Measurements from ENCODE around the gene OGFOD3. TPM values are rescaled to one million over a fixed set of nuclear protein-coding genes. Genes with fewer than 3 reads are reported as not detected.
"Not testable (repeated sequence)": the region's sequence is repeated elsewhere in the genome, so short reads cannot be mapped to it uniquely, and the experiment has no call there.

The OGFOD3 gene
- total and polyA plus RNA-seq, 2 donors (not counting 3 experiments of a cell fraction or from before 2014, with no cell fraction given), result 31.7 to 34.8 TPM

- Histone ChIP-seq H3K27ac (ENCODE audit: insufficient read depth, low read depth, low read length) (no peak overlapping the region), H3K36me3 (ENCODE audit: control insufficient read depth in 2 of 2, extremely low read depth in 1 of 2, insufficient read depth in 2 of 2, low read length in 2 of 2) (peaks cover 0 to 38% of the 10 kb centered on the region in 2 experiments), H3K27me3 (ENCODE audit: control insufficient read depth in 2 of 2, insufficient read depth in 2 of 2, low read length in 2 of 2) (no peaks in the 10 kb centered on the region), H2AFZ (ENCODE audit: low read depth, low read length) (no peak overlapping the region), H3K9me1 (replicated peaks; ENCODE audit: control insufficient read depth, extremely low read depth, insufficient read depth, low read length) (no peaks in the 10 kb centered on the region), H3K9me3 (replicated peaks; ENCODE audit: control insufficient read depth, insufficient read depth, low read length) (no peaks in the 10 kb centered on the region), H3K4me2 (ENCODE audit: insufficient read depth, low read length) (no peak overlapping the region), H3K9ac (replicated peaks; ENCODE audit: extremely low read depth, insufficient read depth, low read length) (no peak overlapping the region), H3K79me2 (ENCODE audit: control insufficient read depth, insufficient read depth, low read length) (no peaks in the 10 kb centered on the region), H4K20me1 (replicated peaks; ENCODE audit: control insufficient read depth, extremely low read depth, insufficient read depth, low read length) (no peaks in the 10 kb centered on the region), H3K4me3 (replicated peaks in 1 of 3; ENCODE audit: insufficient read depth in 1 of 3, low read depth in 1 of 3, low read length in 3 of 3) (no peak overlapping the region), H3K4me1 (ENCODE audit: control insufficient read depth, extremely low read depth, insufficient read depth, low read length) (peaks cover 11% of the 10 kb centered on the region)
- no peak for DNase-seq (ENCODE audit: low read depth, low spot score)
- no TSS peak for BruUV-seq (replicated peaks)
- TF ChIP-seq POLR2AphosphoS5 (IDR thresholded peaks at IDR 0.05; ENCODE audit: insufficient read depth, low read depth, low read length) (peak; percentile 21), CTCF (IDR thresholded peaks at IDR 0.05; ENCODE audit: extremely low read depth in 1 of 2, insufficient read depth in 1 of 2, low read depth in 1 of 2, low read length in 2 of 2) (no peak)
- CTCF ChIA-PET, result no interaction called here
- POLR2A ChIA-PET, result no interaction called here
- intact Hi-C loops (cut with micrococcal nuclease), result no loop called here
- dilution Hi-C loops (cut with MboI; ENCODE audit: extremely low pct_ligation_motif_present, low sequenced_read_pairs), result no loop called here
- no peak for FAIRE-seq
Observed at GRCh38 chr17:82461827-82462524, 43.6 kb upstream of the OGFOD3 start.

GRCh38 chr17:82459936-82460335 lies 41.5 kb upstream of the OGFOD3 start:
- H3K79me2 ChIP-seq (ENCODE audit: control insufficient read depth, insufficient read depth, low read length); FAIRE-seq; BruUV-seq (replicated peaks); H3K9me1 ChIP-seq (replicated peaks; ENCODE audit: control insufficient read depth, extremely low read depth, insufficient read depth, low read length); H3K27ac ChIP-seq (ENCODE audit: insufficient read depth, low read depth, low read length); H3K9ac ChIP-seq (replicated peaks; ENCODE audit: extremely low read depth, insufficient read depth, low read length); H3K9me3 ChIP-seq (replicated peaks; ENCODE audit: control insufficient read depth, insufficient read depth, low read length); H3K27me3 ChIP-seq (ENCODE audit: control insufficient read depth in 2 of 2, insufficient read depth in 2 of 2, low read length in 2 of 2); H4K20me1 ChIP-seq (replicated peaks; ENCODE audit: control insufficient read depth, extremely low read depth, insufficient read depth, low read length); CTCF ChIA-PET; H3K4me2 ChIP-seq (ENCODE audit: insufficient read depth, low read length); POLR2A ChIA-PET; dilution Hi-C loops (cut with MboI; ENCODE audit: extremely low pct_ligation_motif_present, low sequenced_read_pairs); H3K4me3 ChIP-seq (replicated peaks in 1 of 3; ENCODE audit: insufficient read depth in 1 of 3, low read depth in 1 of 3, low read length in 3 of 3); H2AFZ ChIP-seq (ENCODE audit: low read depth, low read length); DNase-seq (ENCODE audit: low read depth, low spot score): not testable (repeated sequence)
- peaks cover 11% of the 10 kb centered on the region for H3K4me1 ChIP-seq (ENCODE audit: control insufficient read depth, extremely low read depth, insufficient read depth, low read length)
- intact Hi-C loops (cut with micrococcal nuclease), result loop anchor here (2.0 to 10.0 kb wide), 3 partner anchors 59 to 385 kb away; partner anchors contain the start of genes FOXK2 and ZNF750
- peaks cover 0 to 27% of the 10 kb centered on the region in 2 experiments for H3K36me3 ChIP-seq (ENCODE audit: control insufficient read depth in 2 of 2, extremely low read depth in 1 of 2, insufficient read depth in 2 of 2, low read length in 2 of 2)

Measured in endothelial cell of umbilical vein (primary cell).